RWPE2 (cell line): ENCODE measurements around the gene BAG5.
"Not testable (repeated sequence)": the region's sequence is repeated elsewhere in the genome, so short reads cannot be mapped to it uniquely, and the experiment has no call there.

Source experiments
- ATAC-seq: fragments of 200-7000 bp; cut with Tn5 transposase; 3 replicates; pipeline ENCODE4 v1.9.1; 2021; ENCODE audit warnings: low read depth
- DNase-seq: peaks from one replicate; pipeline ENCODE4 v3.0.0-alpha.2; 2020; ENCODE audit warnings: low spot score
- H3K27ac ChIP-seq: fragments of 450-650 bp; 2 replicates; pipeline ENCODE4 v1.5.1; 2017; ENCODE audit warnings: mild to moderate bottlenecking; ENCODE audit not compliant: poor library complexity, severe bottlenecking
- H3K27me3 ChIP-seq: fragments of 250-450 bp; sonication (Bioruptor Pico); 2 replicates; pipeline ENCODE4 v1.5.1; 2021; ENCODE audit warnings: mild to moderate bottlenecking, moderate library complexity; ENCODE audit not compliant: insufficient read depth, poor library complexity, severe bottlenecking
- H3K36me3 ChIP-seq: fragments of 250-450 bp; sonication (Bioruptor Pico); 2 replicates; pipeline ENCODE4 v1.5.1; 2020; ENCODE audit warnings: low read depth, mild to moderate bottlenecking, moderate library complexity
- H3K4me1 ChIP-seq: fragments of 250-450 bp; sonication (Bioruptor Pico); 2 replicates; pipeline ENCODE4 v1.5.1; 2021; ENCODE audit warnings: mild to moderate bottlenecking, moderate library complexity; ENCODE audit not compliant: insufficient read depth, poor library complexity, severe bottlenecking
- H3K4me3 ChIP-seq: fragments of 250-450 bp; sonication (Bioruptor Pico); 2 replicates; pipeline ENCODE4 v1.5.1; 2021; ENCODE audit warnings: mild to moderate bottlenecking, moderate library complexity; ENCODE audit not compliant: severe bottlenecking
- H3K9me3 ChIP-seq: fragments of 250-450 bp; sonication (Bioruptor Pico); 2 replicates; pipeline ENCODE4 v1.5.1; 2021; ENCODE audit warnings: mild to moderate bottlenecking, moderate library complexity; ENCODE audit not compliant: severe bottlenecking
- CTCF ChIP-seq: fragments of 450-650 bp; IDR thresholded peaks from one replicate; pipeline ENCODE4 v1.5.1; 2017; ENCODE audit warnings: mild to moderate bottlenecking, moderate library complexity; ENCODE audit not compliant: poor library complexity, severe bottlenecking

BAG5 gene

DNA sequence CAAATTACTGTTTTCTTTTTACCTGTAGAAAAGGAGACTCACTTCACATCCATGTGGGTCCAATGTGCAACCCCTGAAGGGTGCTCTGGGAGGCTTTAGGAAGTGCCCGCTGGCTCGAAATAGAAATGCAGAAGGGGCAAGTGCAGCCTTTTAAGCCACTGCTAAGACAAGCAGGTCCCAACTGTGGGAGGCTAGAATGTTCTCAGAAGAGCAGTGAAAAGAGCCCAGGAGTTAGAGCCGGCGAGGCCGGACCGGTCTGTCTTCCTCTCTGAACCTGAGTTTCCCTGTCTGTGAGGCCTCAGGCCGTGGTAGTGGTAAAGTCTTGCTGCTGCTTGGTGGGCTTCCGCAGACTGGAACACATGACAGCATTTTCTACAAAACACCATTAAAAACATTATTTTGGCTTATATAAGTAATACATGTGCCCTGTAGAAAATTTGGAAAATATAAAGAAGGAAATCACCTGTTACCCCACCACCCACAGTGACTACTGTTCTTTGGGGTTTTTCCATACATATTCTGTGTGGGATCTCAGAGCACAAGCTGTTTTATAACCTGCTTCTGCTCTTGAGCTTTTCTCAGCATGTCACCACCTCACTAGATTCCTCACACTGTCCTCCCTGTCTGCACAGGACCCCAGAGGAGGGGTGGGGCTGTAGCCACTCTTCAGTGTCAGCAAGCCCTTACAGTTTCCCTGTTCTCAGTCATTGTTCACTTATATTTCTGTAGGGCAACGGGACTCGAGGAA is 45.9 kb downstream of the BAG5 start:
- Histone ChIP-seq H3K4me3 (no peak overlapping the region), H3K4me1 (peaks cover 32% of the 10 kb centered on the region), H3K27me3 (peaks cover 2% of the 10 kb centered on the region), H3K36me3 (peaks cover 6% of the 10 kb centered on the region; the same call in 1 of the 2 replicates), H3K9me3 (no peaks in the 10 kb centered on the region), H3K27ac (no peak overlapping the region)
- DNase-seq: peak; percentile 38
- no peak for TF ChIP-seq CTCF
- ATAC-seq: no peak

- Histone ChIP-seq H3K4me1 (peaks cover 32% of the 10 kb centered on the region), H3K9me3 (no peaks in the 10 kb centered on the region), H3K36me3 (peaks cover 19% of the 10 kb centered on the region), H3K27ac (no peak overlapping the region), H3K27me3 (no peaks in the 10 kb centered on the region), H3K4me3 (no peak overlapping the region)
- ATAC-seq (no peak), DNase-seq (peak; percentile 60)
- TF ChIP-seq CTCF: no peak
These were observed 47.6 kb downstream of the BAG5 start for GRCh38 chr14:103514596-103515421.

- Histone ChIP-seq H3K9me3 (no peaks in the 10 kb centered on the region), H3K27me3 (no peaks in the 10 kb centered on the region), H3K4me3 (no peak overlapping the region), H3K4me1 (peaks cover 18% of the 10 kb centered on the region), H3K27ac (peak overlapping the region; percentile 76), H3K36me3 (peaks cover 33% of the 10 kb centered on the region)
- peak; percentile 95 for DNase-seq
- peak; percentile 91 for ATAC-seq
- TF ChIP-seq CTCF: peak; percentile 12
These were observed 49.5 kb downstream of the BAG5 start for GRCh38 chr14:103512701-103513611.

DNA sequence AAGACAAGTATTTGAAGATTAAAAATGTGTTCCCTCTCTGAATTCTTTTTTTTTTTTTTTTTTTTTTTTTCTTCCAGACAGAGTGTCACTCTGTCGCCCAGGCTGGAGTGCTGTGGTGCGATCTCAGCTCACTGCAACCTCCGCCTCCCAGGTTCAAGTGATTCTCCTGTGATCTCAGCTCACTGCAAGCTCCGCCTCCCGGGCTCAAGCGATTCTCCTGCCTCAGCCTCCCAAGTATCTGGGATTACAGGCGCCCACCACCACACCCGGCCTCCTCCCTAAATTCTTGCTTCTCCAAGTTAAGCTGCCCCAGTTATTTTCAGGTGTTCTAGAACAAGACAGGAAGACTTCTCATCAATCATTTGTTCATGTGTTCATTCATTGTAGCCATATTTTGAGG is 50.3 kb downstream of the BAG5 start:
- DNase-seq, H3K4me3 ChIP-seq, ATAC-seq, H3K27me3 ChIP-seq, H3K9me3 ChIP-seq: not testable (repeated sequence)
- H3K36me3 ChIP-seq: peaks cover 41% of the 10 kb centered on the region
- peak overlapping the region; percentile 76 for H3K27ac ChIP-seq
- H3K4me1 ChIP-seq: peaks cover 18% of the 10 kb centered on the region
